Natural killer cell (primary cell): ENCODE results near the gene CTNNA2. TPM values are rescaled to one million over a fixed set of nuclear protein-coding genes. Genes with fewer than 3 reads are reported as not detected.

Source experiments
- ATAC-seq, 3 donors: fragments of 150-1000 bp in 2 of 3; fragments of 200-7000 bp in 1 of 3; cut with Tn5 transposase; 1 replicate in 1 of 3; 2 replicates in 2 of 3; pipeline ENCODE4 v1.10.0; 2021; ENCODE audit warnings: mild to moderate bottlenecking in 2 of 3, moderate library complexity in 2 of 3
- DNase-seq, 2 donors: peaks; one replicate each; pipeline versions ENCODE4 v3.0.0 to v3.0.0-alpha.2; 2013 to 2021; ENCODE audit warnings: mixed read lengths in 1 of 2
- H3K27ac ChIP-seq: one replicate; pipeline ENCODE4 v1.5.1; 2013; ENCODE audit warnings: mild to moderate bottlenecking, low read length
- H3K27me3 ChIP-seq: one replicate; pipeline ENCODE4 v1.6.1; 2013; ENCODE audit warnings: low read length; ENCODE audit not compliant: control insufficient read depth, insufficient read depth
- H3K36me3 ChIP-seq: one replicate; pipeline ENCODE4 v1.6.1; 2013; ENCODE audit warnings: low read length; ENCODE audit not compliant: control insufficient read depth, insufficient read depth
- H3K4me1 ChIP-seq: one replicate; pipeline ENCODE4 v1.6.1; 2013; ENCODE audit warnings: low read length; ENCODE audit not compliant: control insufficient read depth, insufficient read depth
- H3K4me3 ChIP-seq: one replicate; pipeline ENCODE4 v1.5.1; 2013; ENCODE audit warnings: low read length
- H3K9me3 ChIP-seq: one replicate; pipeline ENCODE4 v1.6.1; 2013; ENCODE audit warnings: low read length; ENCODE audit not compliant: control insufficient read depth, insufficient read depth
- H3K27ac Mint-ChIP-seq, 2 donors: one replicate each; pipeline ENCODE4 v1.8.0; 2022; ENCODE audit warnings: mild to moderate bottlenecking in 2 of 2, mixed read lengths in 2 of 2, moderate library complexity in 1 of 2
- H3K27me3 Mint-ChIP-seq, 2 donors: one replicate each; pipeline ENCODE4 v1.8.0; 2022; ENCODE audit warnings: low read depth in 2 of 2, mixed read lengths in 2 of 2
- H3K36me3 Mint-ChIP-seq: one replicate; pipeline ENCODE4 v1.8.0; 2022; ENCODE audit warnings: mixed read lengths
- H3K4me1 Mint-ChIP-seq, 2 donors: one replicate each; pipeline ENCODE4 v1.8.0; 2022; ENCODE audit warnings: mixed read lengths in 2 of 2
- H3K4me3 Mint-ChIP-seq: one replicate; pipeline ENCODE4 v1.8.0; 2022; ENCODE audit warnings: mild to moderate bottlenecking, moderate library complexity, mixed read lengths
- H3K9me3 Mint-ChIP-seq, 2 donors: one replicate each; pipeline ENCODE4 v1.8.0; 2022; ENCODE audit warnings: mixed read lengths in 2 of 2
- CTCF ChIP-seq: fragments of 200-600 bp; IDR thresholded peaks from one replicate; pipeline ENCODE4 v1.8.0; 2022; ENCODE audit warnings: antibody characterized with exemption
- WGBS: methylation state at CpG from one replicate; pipeline ENCODE4 v1.1.7; 2013; ENCODE audit warnings: missing lambda C conversion rate; ENCODE audit not compliant: insufficient coverage; 5-methylcytosine and 5-hydroxymethylcytosine counted together
- intact Hi-C: fragments of 100-400 bp; cut with micrococcal nuclease; formaldehyde crosslinking; loops from one replicate; pipeline ENCODE4 v1.14.2; 2022
- total RNA-seq, 4 donors: library from RNA; stranded (reverse); fragments of 120-200 nt in 1 of 4; gene quantifications; one replicate each; pipeline versions ENCODE4 v1.2.3 to v1.2.4, GENCODE V29; 2013 to 2022

Gene CTNNA2
- total RNA-seq, 3 donors from 2014 or later (not counting 1 experiment from before 2014, with no cell fraction given): not detected

GRCh38 chr2:80147690-80148089, 634.8 kb downstream of the CTNNA2 start:
- Mint-ChIP-seq H3K4me3 (no peak overlapping the region), H3K4me1 (no peaks in the 10 kb centered on the region), H3K9me3 (peaks cover 11 to 16% of the 10 kb centered on the region in 2 donors), H3K36me3 (no peaks in the 10 kb centered on the region), H3K27me3 (no peaks in the 10 kb centered on the region), H3K27ac (no peak overlapping the region)
- no peak for TF ChIP-seq CTCF
- no peak overlapping the region for H3K4me3 ChIP-seq
- DNase-seq: no peak
- no peak overlapping the region for H3K27ac ChIP-seq
- intact Hi-C loops: no loop called here
- H3K9me3 ChIP-seq: peaks cover 5% of the 10 kb centered on the region
- 94% methylated on average over 2 of the region's 3 CpGs for WGBS
- no peak for ATAC-seq
- H3K36me3 ChIP-seq: no peaks in the 10 kb centered on the region
- H3K4me1 ChIP-seq: no peaks in the 10 kb centered on the region
- no peaks in the 10 kb centered on the region for H3K27me3 ChIP-seq

GRCh38 chr2:80148906-80149305, 636.1 kb downstream of the CTNNA2 start:
- no peak for TF ChIP-seq CTCF
- Histone ChIP-seq H3K9me3 (peaks cover 5% of the 10 kb centered on the region), H3K4me1 (no peaks in the 10 kb centered on the region), H3K27ac (no peak overlapping the region), H3K27me3 (no peaks in the 10 kb centered on the region), H3K36me3 (no peaks in the 10 kb centered on the region), H3K4me3 (no peak overlapping the region)
- Mint-ChIP-seq H3K4me1 (no peaks in the 10 kb centered on the region), H3K9me3 (peaks cover 11 to 17% of the 10 kb centered on the region in 2 donors), H3K27ac (no peak overlapping the region), H3K36me3 (no peaks in the 10 kb centered on the region), H3K27me3 (no peaks in the 10 kb centered on the region), H3K4me3 (no peak overlapping the region)
- WGBS: 88% methylated on average over 2 of the region's 2 CpGs
- intact Hi-C loops: no loop called here
- DNase-seq: no peak
- no peak for ATAC-seq

- no peak overlapping the region for H3K27ac Mint-ChIP-seq
- intact Hi-C loops: no loop called here
- peaks cover 8 to 17% of the 10 kb centered on the region in 2 donors for H3K9me3 Mint-ChIP-seq
- no peaks in the 10 kb centered on the region for H3K27me3 Mint-ChIP-seq
- Histone ChIP-seq H3K9me3 (peaks cover 5% of the 10 kb centered on the region), H3K27ac (no peak overlapping the region), H3K4me3 (no peak overlapping the region), H3K36me3 (no peaks in the 10 kb centered on the region), H3K4me1 (no peaks in the 10 kb centered on the region), H3K27me3 (no peaks in the 10 kb centered on the region)
- H3K4me3 Mint-ChIP-seq: no peak overlapping the region
- ATAC-seq (no peak), DNase-seq (no peak)
- no peaks in the 10 kb centered on the region for H3K36me3 Mint-ChIP-seq
- TF ChIP-seq CTCF: no peak
- H3K4me1 Mint-ChIP-seq: no peaks in the 10 kb centered on the region
- WGBS: 86% methylated on average over 1 of the region's 1 CpG
Observed at GRCh38 chr2:80149991-80150390, 637.1 kb downstream of the CTNNA2 start.

GRCh38 chr2:80151248-80151647, 638.4 kb downstream of the CTNNA2 start:
- Histone ChIP-seq H3K27me3 (no peaks in the 10 kb centered on the region), H3K4me3 (no peak overlapping the region), H3K27ac (no peak overlapping the region), H3K36me3 (no peaks in the 10 kb centered on the region), H3K9me3 (peaks cover 2% of the 10 kb centered on the region), H3K4me1 (no peaks in the 10 kb centered on the region)
- Mint-ChIP-seq H3K27me3 (no peaks in the 10 kb centered on the region), H3K4me3 (no peak overlapping the region), H3K36me3 (no peaks in the 10 kb centered on the region), H3K9me3 (peaks cover 6 to 19% of the 10 kb centered on the region in 2 donors), H3K27ac (no peak overlapping the region), H3K4me1 (no peaks in the 10 kb centered on the region)
- intact Hi-C loops: no loop called here
- DNase-seq (no peak), ATAC-seq (no peak)
- no peak for TF ChIP-seq CTCF
